Activated CD4-positive, alpha-beta memory T cell treated with anti-CD3 and anti-CD28 coated beads, Interleukin-2, amount 10 ng/mL, durations not matched to agents 7 days and 5 days (primary cell): ENCODE results near the gene PCARE. TPM values are rescaled to one million over a fixed set of nuclear protein-coding genes. Genes with fewer than 3 reads are reported as not detected.
"Not testable (repeated sequence)": the region's sequence is repeated elsewhere in the genome, so short reads cannot be mapped to it uniquely, and the experiment has no call there.

Experiments
- CTCF ChIA-PET: fragments of 350-600 bp; sonication (Branson Sonifier 250); formaldehyde crosslinking; loops from one replicate; lab custom pipeline; 2021; ENCODE audit warnings: antibody characterized with exemption, inconsistent platforms; lab: Charles Lee
- POLR2A ChIA-PET: fragments of 350-600 bp; sonication (Branson Sonifier 250); formaldehyde crosslinking; loops from one replicate; lab custom pipeline; 2021; ENCODE audit warnings: antibody characterized with exemption; lab: Charles Lee
- DNase-seq: peaks from one replicate; pipeline ENCODE4 v3.0.0-alpha.2; 2020
- H3K27ac Mint-ChIP-seq: one replicate; pipeline ENCODE4 v1.8.0; 2021; ENCODE audit warnings: mild to moderate bottlenecking, mixed read lengths
- H3K27me3 Mint-ChIP-seq: one replicate; pipeline ENCODE4 v1.8.0; 2021; ENCODE audit warnings: mixed read lengths
- H3K36me3 Mint-ChIP-seq: one replicate; pipeline ENCODE4 v1.8.0; 2021; ENCODE audit warnings: low read depth, mixed read lengths
- H3K4me1 Mint-ChIP-seq: one replicate; pipeline ENCODE4 v1.8.0; 2021; ENCODE audit warnings: mixed read lengths
- H3K4me3 Mint-ChIP-seq: one replicate; pipeline ENCODE4 v1.8.0; 2021; ENCODE audit warnings: mild to moderate bottlenecking, mixed read lengths
- H3K9me3 Mint-ChIP-seq: one replicate; pipeline ENCODE4 v1.8.0; 2021; ENCODE audit warnings: mixed read lengths
- total RNA-seq, 2 experiments: library from RNA; stranded (reverse); gene quantifications; one replicate each; pipeline ENCODE4 v1.2.3, GENCODE V29; 2021

PCARE gene
- total RNA-seq, 2 experiments from 2014 or later: not detected

DNA sequence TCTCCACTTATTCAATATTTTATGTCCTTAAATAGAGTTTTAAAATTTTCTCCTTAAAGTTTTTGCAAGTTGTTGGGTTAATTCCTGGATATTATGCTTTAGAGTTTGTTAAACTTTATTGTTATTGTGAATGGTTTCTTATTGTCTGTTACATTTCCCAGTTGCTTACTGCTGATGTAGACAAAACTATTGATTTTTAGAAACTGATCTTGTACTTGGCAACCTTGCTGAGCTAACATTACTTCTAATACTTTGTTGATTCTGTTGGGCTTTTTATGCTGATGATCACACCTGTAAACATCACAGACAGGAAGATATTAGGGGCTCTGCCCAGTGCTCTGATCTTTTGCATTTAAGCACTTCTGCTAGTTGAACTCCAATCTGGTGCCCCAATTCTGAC lies 38.1 kb upstream of the PCARE start:
- no peak overlapping the region for H3K4me3 Mint-ChIP-seq
- H3K9me3 Mint-ChIP-seq: no peaks in the 10 kb centered on the region
- H3K27ac Mint-ChIP-seq: no peak overlapping the region
- peaks cover 7% of the 10 kb centered on the region for H3K36me3 Mint-ChIP-seq
- DNase-seq: no peak
- peaks cover 41% of the 10 kb centered on the region for H3K4me1 Mint-ChIP-seq
- H3K27me3 Mint-ChIP-seq: peaks cover 7% of the 10 kb centered on the region
- CTCF ChIA-PET: no interaction called here
- POLR2A ChIA-PET: interaction anchor here (6.3 kb wide), 1 partner anchor 17 kb away, joined by 67 read pairs; no protein-coding TSS in a partner anchor

DNA sequence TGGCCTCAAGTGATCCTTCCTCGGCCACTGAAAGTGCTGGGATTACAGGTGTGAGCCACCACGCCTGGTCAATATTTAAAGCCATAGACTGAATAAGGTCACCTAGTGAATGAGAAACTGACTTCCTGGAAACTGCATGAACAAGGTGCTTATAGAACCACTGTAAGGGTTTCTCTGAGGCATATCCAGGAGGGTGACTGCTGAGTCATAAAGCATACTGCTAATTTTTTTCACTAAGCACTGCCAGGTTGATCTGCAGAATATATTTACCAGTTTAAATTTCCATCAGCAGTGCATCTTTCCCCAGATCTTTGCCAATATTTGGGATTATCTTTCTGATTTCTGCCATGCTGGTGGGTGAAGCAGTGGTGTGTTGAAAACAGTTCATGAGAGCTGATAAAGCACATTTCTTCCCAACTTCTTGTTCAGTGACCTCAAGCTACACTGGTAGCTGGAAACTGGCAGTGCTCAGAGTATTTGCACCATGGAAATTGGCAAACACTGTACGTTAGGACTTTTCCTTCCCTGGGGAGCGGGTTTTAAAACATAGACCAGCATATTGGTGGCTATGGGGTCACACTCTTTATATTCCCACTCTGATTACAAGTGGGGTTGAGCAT lies 36.7 kb upstream of the PCARE start:
- CTCF ChIA-PET: no interaction called here
- H3K4me1 Mint-ChIP-seq: peaks cover 28% of the 10 kb centered on the region
- H3K27ac Mint-ChIP-seq: no peak overlapping the region
- H3K4me3 Mint-ChIP-seq: no peak overlapping the region
- no peak for DNase-seq
- H3K36me3 Mint-ChIP-seq: peaks cover 4% of the 10 kb centered on the region
- no peaks in the 10 kb centered on the region for H3K9me3 Mint-ChIP-seq
- POLR2A ChIA-PET: no interaction called here
- peaks cover 7% of the 10 kb centered on the region for H3K27me3 Mint-ChIP-seq

DNA sequence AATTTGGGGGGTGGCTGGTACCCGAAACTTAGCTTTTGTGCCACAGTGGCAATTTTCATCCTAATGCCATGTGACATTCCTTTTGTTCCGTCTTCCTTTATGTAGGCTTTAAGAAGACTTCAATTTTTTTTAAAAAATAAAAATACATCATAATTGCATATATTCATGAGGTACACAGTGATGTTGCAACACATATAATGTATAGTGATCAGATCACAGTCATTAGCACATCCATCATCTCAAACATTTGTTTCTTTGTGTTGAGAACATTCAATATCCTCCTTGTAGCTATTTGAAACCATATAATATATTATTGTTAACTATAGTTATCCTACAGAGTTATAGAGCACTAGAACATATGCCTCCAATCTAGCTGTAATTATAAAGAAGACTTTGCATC lies 34.9 kb upstream of the PCARE start:
- H3K36me3 Mint-ChIP-seq: no peaks in the 10 kb centered on the region
- ChIA-PET POLR2A (interaction anchor here (0.9 kb wide), 1 partner anchor 99 kb away, joined by 3 read pairs; no protein-coding TSS in a partner anchor), CTCF (no interaction called here)
- H3K27me3 Mint-ChIP-seq: peaks cover 7% of the 10 kb centered on the region
- no peak overlapping the region for H3K27ac Mint-ChIP-seq
- DNase-seq: no peak
- no peak overlapping the region for H3K4me3 Mint-ChIP-seq
- peaks cover 21% of the 10 kb centered on the region for H3K4me1 Mint-ChIP-seq
- H3K9me3 Mint-ChIP-seq: no peaks in the 10 kb centered on the region

DNA sequence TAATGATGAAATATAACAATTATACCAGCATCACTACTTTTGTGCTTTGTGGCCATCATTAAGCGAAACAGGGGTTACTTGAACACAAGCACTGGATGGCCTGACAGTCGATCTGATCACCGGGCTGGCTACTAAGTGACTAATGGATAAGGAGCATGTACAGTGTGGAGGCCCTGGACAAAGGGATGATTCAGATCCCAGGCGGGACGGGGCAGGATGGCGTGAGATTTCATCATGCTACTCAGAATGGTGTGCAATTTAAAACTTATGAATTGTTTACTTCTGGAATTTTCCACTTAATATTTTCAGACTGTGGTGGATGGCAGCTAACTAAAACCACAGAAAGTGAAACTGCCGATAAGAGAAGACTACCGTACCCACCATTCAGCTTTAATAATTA lies 33.9 kb upstream of the PCARE start:
- no peak for DNase-seq
- H3K4me3 Mint-ChIP-seq: no peak overlapping the region
- ChIA-PET POLR2A (no interaction called here), CTCF (no interaction called here)
- peaks cover 3% of the 10 kb centered on the region for H3K27me3 Mint-ChIP-seq
- H3K36me3 Mint-ChIP-seq: no peaks in the 10 kb centered on the region
- peaks cover 14% of the 10 kb centered on the region for H3K4me1 Mint-ChIP-seq
- H3K27ac Mint-ChIP-seq: no peak overlapping the region
- H3K9me3 Mint-ChIP-seq: no peaks in the 10 kb centered on the region

DNA sequence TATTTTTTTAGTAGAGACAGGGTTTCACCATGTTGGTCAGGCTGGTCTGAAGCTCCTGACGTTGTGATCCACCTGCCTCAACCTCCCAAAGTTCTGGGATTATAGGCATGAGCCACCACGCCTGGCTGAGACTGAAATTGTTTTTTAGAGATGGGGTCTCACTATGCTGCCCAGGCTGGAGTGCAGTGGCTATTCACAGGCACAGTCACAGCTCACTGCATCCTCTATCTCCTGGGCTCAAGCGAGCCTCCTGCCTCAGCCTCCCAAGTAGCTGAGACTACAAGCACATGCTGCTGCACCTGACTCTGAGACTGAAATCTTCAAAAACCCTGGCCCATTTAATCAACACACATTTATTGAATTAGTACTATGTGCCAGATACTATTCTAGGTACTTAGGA lies 33.2 kb upstream of the PCARE start:
- DNase-seq, H3K4me3 Mint-ChIP-seq, H3K27ac Mint-ChIP-seq, H3K36me3 Mint-ChIP-seq, CTCF ChIA-PET, H3K27me3 Mint-ChIP-seq, H3K9me3 Mint-ChIP-seq: not testable (repeated sequence)
- POLR2A ChIA-PET: interaction anchor here (2.7 kb wide), 1 partner anchor 9 kb away, joined by 11 read pairs; no protein-coding TSS in a partner anchor
- H3K4me1 Mint-ChIP-seq: peaks cover 14% of the 10 kb centered on the region

DNA sequence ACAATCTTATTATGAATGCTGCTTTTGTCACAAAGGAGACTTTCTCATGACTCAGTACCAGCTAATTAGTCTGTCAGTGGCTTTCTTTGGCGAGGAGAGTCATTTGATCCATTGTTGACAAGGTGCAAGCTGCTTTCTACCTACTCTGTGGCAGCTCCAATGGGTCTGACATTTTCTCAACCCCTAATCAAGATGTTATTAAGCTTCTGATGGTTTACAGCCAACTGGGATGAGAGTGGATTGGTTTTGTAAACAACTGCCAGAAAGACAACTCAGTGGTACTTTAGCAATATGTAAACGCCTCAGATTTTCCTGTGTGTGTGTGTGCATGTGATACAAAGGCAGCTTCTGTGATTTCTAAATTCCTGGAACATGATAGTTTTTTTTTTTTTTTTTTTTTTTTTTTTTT lies 32.7 kb upstream of the PCARE start:
- H3K27ac Mint-ChIP-seq: no peak overlapping the region
- peaks cover 1% of the 10 kb centered on the region for H3K27me3 Mint-ChIP-seq
- no peak for DNase-seq
- H3K36me3 Mint-ChIP-seq: no peaks in the 10 kb centered on the region
- peaks cover 14% of the 10 kb centered on the region for H3K4me1 Mint-ChIP-seq
- no peaks in the 10 kb centered on the region for H3K9me3 Mint-ChIP-seq
- CTCF ChIA-PET: no interaction called here
- POLR2A ChIA-PET: interaction anchor here (0.9 to 2.7 kb wide), 2 partner anchors 10 to 91 kb away, joined by 4 to 11 read pairs; no protein-coding TSS in a partner anchor
- no peak overlapping the region for H3K4me3 Mint-ChIP-seq

DNA sequence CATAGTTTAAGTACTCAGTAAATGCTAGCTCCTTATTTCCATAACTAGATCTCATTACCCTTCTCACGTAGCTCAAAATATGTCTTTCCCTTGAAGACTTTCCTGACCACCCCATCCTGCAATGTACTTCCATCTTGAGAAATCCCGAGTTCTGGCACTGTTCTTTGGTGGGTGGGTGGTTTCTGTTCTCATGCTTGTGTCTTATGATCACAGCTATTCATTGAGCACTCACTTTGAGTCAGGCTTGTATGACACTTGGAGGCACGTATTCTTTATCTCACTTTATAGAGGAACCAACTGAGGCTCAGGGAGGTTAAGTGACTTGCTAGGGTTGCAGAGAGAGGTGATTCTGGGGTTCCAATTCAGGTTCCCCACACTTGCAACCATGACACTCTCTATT lies 31.9 kb upstream of the PCARE start:
- Mint-ChIP-seq H3K4me3 (no peak overlapping the region), H3K27ac (no peak overlapping the region), H3K9me3 (no peaks in the 10 kb centered on the region), H3K4me1 (peaks cover 12% of the 10 kb centered on the region), H3K27me3 (peaks cover 1% of the 10 kb centered on the region), H3K36me3 (no peaks in the 10 kb centered on the region)
- ChIA-PET POLR2A (interaction anchor here (0.9 to 2.7 kb wide), 2 partner anchors 11 to 91 kb away, joined by 4 to 11 read pairs; no protein-coding TSS in a partner anchor), CTCF (no interaction called here)
- no peak for DNase-seq

DNA sequence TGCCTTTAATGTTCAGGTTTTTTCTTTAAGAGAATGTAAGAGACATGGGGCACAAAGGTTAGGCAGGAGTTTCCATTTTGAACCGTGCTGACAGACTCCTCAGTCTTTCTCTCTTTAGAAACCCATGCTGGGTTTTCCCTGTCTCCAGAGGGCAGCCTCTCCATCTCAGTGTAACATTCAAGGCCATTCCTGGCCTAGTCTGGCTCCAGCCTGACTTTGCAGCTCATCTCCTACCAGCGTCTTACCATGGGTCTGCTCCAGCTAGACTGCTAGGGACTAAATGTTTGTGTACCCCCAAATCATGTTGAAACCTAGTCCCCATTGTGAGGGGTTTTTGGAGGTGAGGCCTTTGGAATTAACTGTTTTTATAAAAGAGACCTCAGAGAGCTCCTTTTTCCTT lies 31.1 kb upstream of the PCARE start:
- no peak overlapping the region for H3K4me3 Mint-ChIP-seq
- CTCF ChIA-PET: no interaction called here
- H3K4me1 Mint-ChIP-seq: peaks cover 6% of the 10 kb centered on the region
- no peak for DNase-seq
- H3K9me3 Mint-ChIP-seq: no peaks in the 10 kb centered on the region
- peaks cover 5% of the 10 kb centered on the region for H3K27me3 Mint-ChIP-seq
- POLR2A ChIA-PET: interaction anchor here (2.7 kb wide), 1 partner anchor 11 kb away, joined by 11 read pairs; no protein-coding TSS in a partner anchor
- no peaks in the 10 kb centered on the region for H3K36me3 Mint-ChIP-seq
- H3K27ac Mint-ChIP-seq: no peak overlapping the region

DNA sequence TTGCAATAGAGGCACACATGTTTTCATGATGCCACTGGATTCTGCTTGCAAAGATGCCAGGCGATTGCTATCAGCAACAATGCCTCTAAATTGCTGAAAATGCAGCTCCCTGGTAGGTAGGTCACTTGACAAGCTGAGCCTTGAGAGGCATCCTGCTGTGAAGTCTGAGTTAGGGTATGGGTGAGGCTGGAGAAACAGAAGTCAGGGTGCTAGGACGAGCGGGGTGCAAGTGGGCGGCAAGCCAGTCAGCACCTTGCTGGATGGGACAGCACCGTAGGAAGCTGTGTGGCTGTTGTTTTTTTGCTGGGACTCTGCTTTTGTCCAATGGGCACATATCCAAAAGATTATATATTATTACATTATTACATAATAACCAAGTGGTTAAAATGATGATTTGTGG lies 30.4 kb upstream of the PCARE start:
- no peak overlapping the region for H3K27ac Mint-ChIP-seq
- DNase-seq: no peak
- ChIA-PET CTCF (interaction anchor here (0.6 kb wide), 1 partner anchor 1154 kb away, joined by 3 read pairs; no protein-coding TSS in a partner anchor), POLR2A (no interaction called here)
- H3K4me3 Mint-ChIP-seq: no peak overlapping the region
- no peaks in the 10 kb centered on the region for H3K9me3 Mint-ChIP-seq
- H3K36me3 Mint-ChIP-seq: no peaks in the 10 kb centered on the region
- peaks cover 2% of the 10 kb centered on the region for H3K4me1 Mint-ChIP-seq
- peaks cover 6% of the 10 kb centered on the region for H3K27me3 Mint-ChIP-seq

DNA sequence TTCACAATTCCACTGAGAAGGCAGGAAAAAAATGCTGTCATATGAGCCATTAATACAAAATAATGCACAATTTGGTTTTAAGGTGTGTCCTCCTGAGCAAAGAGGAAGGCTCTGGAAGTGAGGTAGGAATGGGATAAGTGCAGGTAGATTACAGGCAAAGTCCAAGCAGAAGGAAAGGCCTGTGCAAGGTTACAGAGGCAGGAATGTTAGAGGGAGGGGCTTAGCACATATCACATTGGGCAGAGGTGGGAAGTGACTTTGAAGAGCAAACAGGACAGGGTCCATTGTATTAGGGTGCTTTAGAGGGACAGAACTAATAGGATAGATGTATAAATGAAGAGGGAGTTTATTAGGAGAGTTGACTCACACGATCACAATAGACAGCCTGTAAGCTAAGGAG lies 26.2 kb upstream of the PCARE start:
- H3K4me1 Mint-ChIP-seq: no peaks in the 10 kb centered on the region
- ChIA-PET CTCF (no interaction called here), POLR2A (no interaction called here)
- H3K36me3 Mint-ChIP-seq: no peaks in the 10 kb centered on the region
- H3K27me3 Mint-ChIP-seq: peaks cover 5% of the 10 kb centered on the region
- no peak overlapping the region for H3K27ac Mint-ChIP-seq
- no peaks in the 10 kb centered on the region for H3K9me3 Mint-ChIP-seq
- H3K4me3 Mint-ChIP-seq: no peak overlapping the region
- DNase-seq: no peak

DNA sequence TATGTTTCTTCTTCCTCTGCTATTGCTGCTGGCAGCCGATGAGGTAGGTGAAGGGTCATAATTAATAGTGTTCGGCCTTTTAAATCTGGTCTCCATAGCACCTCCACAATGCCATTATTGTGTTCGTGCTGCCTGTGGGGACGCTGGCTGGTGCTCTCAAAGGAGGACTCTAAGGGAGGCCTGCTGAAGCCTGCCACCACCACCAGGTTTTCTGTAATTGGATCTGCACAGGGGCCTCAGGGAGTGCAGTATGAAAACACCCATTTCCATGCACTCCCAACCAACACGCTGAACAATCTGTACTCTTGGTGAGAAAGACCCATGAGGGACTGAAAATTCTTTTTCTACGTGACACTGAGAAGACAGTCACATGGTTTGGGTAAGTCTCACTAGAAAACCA lies 23.2 kb upstream of the PCARE start:
- no peak overlapping the region for H3K27ac Mint-ChIP-seq
- peaks cover 5% of the 10 kb centered on the region for H3K27me3 Mint-ChIP-seq
- H3K9me3 Mint-ChIP-seq: no peaks in the 10 kb centered on the region
- H3K4me1 Mint-ChIP-seq: no peaks in the 10 kb centered on the region
- CTCF ChIA-PET: no interaction called here
- H3K4me3 Mint-ChIP-seq: no peak overlapping the region
- DNase-seq: no peak
- no peaks in the 10 kb centered on the region for H3K36me3 Mint-ChIP-seq
- POLR2A ChIA-PET: no interaction called here

DNA sequence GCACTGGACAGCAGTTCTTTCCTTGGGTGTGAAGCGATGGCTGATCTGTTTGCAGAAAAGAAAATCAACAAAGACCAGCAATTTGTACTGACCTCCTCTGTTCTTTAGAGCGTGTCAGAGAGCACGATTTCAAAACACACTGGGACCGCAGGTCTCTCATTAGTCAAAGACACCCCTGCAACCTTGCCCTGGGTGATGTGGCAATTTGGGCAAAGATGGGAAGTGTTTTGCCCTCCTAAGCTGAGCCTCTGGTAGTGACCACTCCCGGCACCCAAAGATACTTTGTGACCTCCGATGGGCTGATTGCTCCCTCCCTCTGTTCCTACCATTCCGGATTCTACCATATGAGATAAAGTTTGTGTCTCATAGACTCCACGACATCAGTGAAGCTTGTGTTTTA lies 22.6 kb upstream of the PCARE start:
- Mint-ChIP-seq H3K4me1 (no peaks in the 10 kb centered on the region), H3K27ac (no peak overlapping the region), H3K36me3 (no peaks in the 10 kb centered on the region), H3K4me3 (no peak overlapping the region), H3K9me3 (no peaks in the 10 kb centered on the region), H3K27me3 (peaks cover 6% of the 10 kb centered on the region)
- ChIA-PET CTCF (no interaction called here), POLR2A (no interaction called here)
- no peak for DNase-seq

DNA sequence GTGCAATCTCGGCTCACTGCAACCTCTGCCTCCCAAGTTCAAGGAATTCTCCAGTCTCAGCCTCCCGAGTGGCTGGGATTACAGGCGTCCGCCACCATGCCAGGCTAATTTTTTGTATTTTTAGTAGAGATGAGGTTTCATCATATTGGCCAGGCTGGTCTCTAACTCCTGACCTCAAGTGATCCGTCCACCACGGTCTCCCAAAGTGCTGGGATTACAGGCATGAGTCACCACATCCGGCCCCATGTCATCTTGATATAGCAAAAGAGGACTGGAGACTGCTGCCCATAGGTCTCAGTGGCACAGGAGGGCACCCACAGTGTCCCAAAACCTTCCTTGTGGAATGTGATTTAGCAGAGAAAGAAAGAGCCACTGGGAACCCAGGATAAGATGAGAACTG lies 16.0 kb upstream of the PCARE start:
- peaks cover 26% of the 10 kb centered on the region for H3K27me3 Mint-ChIP-seq
- DNase-seq, H3K36me3 Mint-ChIP-seq, H3K4me1 Mint-ChIP-seq, CTCF ChIA-PET, H3K4me3 Mint-ChIP-seq, H3K9me3 Mint-ChIP-seq, H3K27ac Mint-ChIP-seq: not testable (repeated sequence)
- POLR2A ChIA-PET: interaction anchor here (1.0 kb wide), 1 partner anchor 75 kb away, joined by 3 read pairs; no protein-coding TSS in a partner anchor

DNA sequence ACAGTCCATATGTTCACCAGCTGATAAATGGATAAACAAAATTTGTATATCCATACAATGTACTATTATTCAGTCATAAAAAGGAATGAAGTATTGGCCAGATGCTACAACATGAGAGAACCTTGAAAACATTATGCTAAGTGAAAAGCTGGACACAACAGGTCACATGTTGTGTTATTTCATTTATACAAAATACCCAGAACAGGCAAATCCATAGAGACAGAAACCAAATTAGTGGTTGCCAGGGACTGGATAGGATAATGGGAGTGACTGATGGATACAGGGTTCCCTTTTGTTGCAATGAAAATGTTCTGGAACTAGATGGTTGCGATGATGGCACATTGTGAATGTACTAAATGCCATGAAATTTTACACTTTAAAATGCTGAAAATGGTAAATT lies 10.2 kb upstream of the PCARE start:
- DNase-seq: no peak
- H3K27me3 Mint-ChIP-seq: peaks cover 17% of the 10 kb centered on the region
- H3K9me3 Mint-ChIP-seq: peaks cover 3% of the 10 kb centered on the region
- CTCF ChIA-PET: no interaction called here
- POLR2A ChIA-PET: no interaction called here
- H3K4me3 Mint-ChIP-seq: no peak overlapping the region
- no peaks in the 10 kb centered on the region for H3K4me1 Mint-ChIP-seq
- no peak overlapping the region for H3K27ac Mint-ChIP-seq
- H3K36me3 Mint-ChIP-seq: no peaks in the 10 kb centered on the region
